Astrocyte of the cerebellum (primary cell): ENCODE measurements around the gene LY6G5C.

ENCODE experiments used
- DNase-seq: peaks from one replicate; pipeline ENCODE4 v3.0.0-alpha.2; 2011; ENCODE audit warnings: low read depth
- H3K4me3 ChIP-seq: 2 replicates; pipeline ENCODE4 v1.5.1; 2011; ENCODE audit warnings: mild to moderate bottlenecking, low read depth, low read length, moderate library complexity
- CTCF ChIP-seq: IDR thresholded peaks from 2 replicates; pipeline ENCODE4 v1.5.1; 2012; ENCODE audit warnings: low read length, low read depth, moderate library complexity, mild to moderate bottlenecking; ENCODE audit errors: missing control alignments
- in situ Hi-C: cut with HindIII; loops from 2 replicates; pipeline ENCODE4 v1.10.0; 2017; ENCODE audit warnings: low sequenced_read_pairs

Gene LY6G5C

GRCh38 chr6:31727034-31727716, 46.3 kb upstream of the LY6G5C start:
- no peak for DNase-seq
- no peak for TF ChIP-seq CTCF
- no peak overlapping the region for H3K4me3 ChIP-seq
- in situ Hi-C loops, result no loop called here

DNA sequence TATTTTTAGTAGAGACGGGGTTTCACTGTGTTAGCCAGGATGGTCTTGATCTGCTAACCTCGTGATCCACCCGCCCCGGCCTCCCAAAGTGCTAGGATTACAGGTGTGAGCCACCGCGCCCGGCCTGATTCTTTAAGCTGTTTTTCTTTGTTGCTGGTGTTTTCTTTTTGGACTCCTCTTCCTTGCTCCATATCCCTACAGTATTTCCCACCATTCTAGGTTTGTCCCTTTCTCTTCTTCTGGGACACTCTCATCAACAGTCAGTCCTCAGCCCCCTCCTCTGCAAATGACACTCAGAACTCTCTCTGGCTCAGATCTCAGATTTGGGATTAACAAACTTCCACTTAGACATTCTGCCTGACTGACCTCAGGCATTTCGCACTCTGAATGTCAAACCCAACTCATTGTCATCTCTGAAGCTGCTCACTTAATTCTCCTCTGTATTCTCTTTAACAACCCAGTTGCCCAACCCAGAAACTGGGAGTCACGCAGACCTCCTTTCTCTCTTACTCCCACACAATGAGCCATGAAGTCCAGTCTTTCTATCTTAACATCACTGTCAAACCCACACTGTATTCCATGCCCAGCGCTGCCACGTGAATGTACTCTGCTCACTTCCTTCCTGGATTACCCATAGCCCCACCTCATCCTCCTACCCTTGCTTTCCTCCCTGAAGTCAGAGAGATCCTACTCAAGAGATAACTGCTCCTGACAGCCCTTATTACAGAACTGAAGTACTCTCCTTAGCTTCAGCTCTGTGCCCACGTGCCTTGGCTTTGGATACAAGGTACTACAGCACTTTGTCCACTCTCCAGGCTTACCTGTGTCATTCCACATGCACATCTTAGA, 44.9 kb upstream of the LY6G5C start:
- DNase-seq, result no peak
- H3K4me3 ChIP-seq, result no peak overlapping the region
- no peak for TF ChIP-seq CTCF
- in situ Hi-C loops, result no loop called here

DNA sequence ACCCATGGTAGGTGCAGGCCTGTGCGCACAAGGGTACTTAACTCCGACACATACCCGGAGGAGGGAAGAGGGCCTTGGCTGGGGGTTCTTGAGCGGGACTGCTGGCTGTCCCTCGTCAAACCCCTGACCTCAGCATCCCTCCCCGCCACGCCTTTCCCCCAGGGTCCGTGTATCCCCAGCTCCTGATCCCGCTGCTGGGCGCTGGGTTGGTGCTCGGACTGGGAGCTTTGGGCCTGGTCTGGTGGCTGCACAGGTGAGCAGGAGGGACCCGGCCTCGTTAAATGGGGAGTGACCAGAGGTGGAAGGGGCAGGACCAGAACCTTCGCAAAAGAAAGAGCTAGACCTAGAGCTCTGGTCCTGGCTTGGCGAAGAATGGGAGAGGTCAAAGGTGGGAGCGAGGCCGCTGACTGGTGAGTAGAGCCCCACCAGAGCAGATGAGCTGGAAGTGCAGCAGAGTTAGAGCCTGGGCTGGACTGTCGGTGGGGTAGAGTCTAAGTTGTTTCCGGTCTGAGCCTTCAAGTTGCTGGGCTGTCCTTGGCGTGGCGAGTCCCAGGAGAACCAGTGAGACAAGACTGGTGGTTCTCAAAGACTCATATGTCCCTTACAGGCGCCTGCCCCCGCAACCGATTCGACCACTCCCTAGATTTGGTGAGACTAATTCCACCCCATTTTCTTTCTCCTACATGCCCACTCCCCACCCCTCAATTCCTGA, 43.3 kb upstream of the LY6G5C start:
- H3K4me3 ChIP-seq, result no peak overlapping the region
- no peak for DNase-seq
- in situ Hi-C loops, result no loop called here
- no peak for TF ChIP-seq CTCF

DNA sequence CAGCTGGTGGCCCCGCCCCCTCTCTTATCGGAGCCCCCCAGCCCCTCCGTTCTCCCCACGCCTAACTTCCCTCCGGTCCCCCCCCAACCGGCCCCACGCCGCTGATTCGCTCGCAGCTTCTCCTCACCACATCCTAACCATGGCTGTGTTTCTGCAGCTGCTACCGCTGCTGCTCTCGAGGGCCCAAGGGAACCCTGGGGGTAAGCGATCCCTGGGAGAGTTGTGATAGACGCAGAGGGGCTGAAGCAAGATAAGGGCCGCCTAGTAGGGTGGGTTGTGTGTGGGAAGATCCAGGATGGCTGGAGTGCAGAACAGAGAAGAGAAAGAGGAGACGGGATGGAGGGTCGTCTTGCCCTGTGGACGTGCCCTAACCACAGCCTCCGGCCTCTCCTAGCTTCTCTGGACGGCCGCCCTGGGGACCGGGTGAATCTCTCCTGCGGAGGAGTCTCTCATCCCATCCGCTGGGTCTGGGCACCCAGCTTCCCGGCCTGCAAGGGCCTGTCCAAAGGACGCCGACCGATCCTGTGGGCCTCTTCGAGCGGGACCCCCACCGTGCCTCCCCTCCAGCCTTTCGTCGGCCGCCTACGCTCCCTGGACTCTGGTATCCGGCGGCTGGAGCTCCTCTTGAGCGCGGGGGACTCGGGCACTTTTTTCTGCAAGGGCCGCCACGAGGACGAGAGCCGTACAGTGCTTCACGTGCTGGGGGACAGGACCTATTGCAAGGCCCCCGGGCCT, 42.5 kb upstream of the LY6G5C start, which contains the start of gene MPIG6B:
TSS of gene MPIG6B (plus strand) at position 129 of the 735 bp plus-strand sequence. CDS start at position 140, 11 bp downstream.
- in situ Hi-C loops, result no loop called here
- H3K4me3 ChIP-seq, result no peak within 1 kb of the TSS
- no peak for TF ChIP-seq CTCF
- DNase-seq, result no peak

DNA sequence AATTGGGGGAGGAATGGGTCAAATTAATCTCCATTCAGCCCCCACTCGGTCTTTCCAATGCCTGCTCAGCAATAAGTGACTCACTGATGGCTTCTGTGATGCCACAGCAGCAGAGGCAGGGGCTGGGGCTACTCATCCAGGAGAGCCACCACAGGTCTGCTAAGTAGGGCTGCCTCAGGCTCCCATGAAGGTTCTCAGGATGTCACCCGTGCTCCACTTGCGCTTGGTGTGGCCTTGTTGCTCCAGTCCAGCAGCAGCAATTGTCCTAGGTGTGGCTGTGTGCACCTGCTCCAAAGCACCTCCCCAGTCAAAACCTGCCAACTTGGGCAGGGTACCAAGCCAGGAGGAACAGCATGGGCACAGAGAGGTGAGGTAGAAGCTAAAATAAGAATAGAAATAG, 41.3 kb upstream of the LY6G5C start:
- no peak for DNase-seq
- no peak overlapping the region for H3K4me3 ChIP-seq
- in situ Hi-C loops, result no loop called here
- no peak for TF ChIP-seq CTCF
